ENCODE data around the gene NNAT.

- TF ChIP-seq CTCF (conservative IDR thresholded peaks at IDR 0.05) = no peak
- no peak for TF ChIP-seq EZH2 (IDR thresholded peaks at IDR 0.05; ENCODE audit: low read depth)
These were observed 43.0 kb downstream of the NNAT start for GRCh38 chr20:37564016-37564387.

Measured in PC-9 (cell line).